Fibroblast of the aortic adventitia (primary cell): ENCODE measurements around the gene GSG1L. TPM values are rescaled to one million over a fixed set of nuclear protein-coding genes. Genes with fewer than 3 reads are reported as not detected.

Experiments
- DNase-seq: peaks from one replicate; pipeline ENCODE4 v3.0.0-alpha.2; 2010; ENCODE audit warnings: low read depth
- H3K4me3 ChIP-seq: 2 replicates; pipeline ENCODE4 v1.5.1; 2011; ENCODE audit warnings: low read depth, mild to moderate bottlenecking, control low read depth, low read length, moderate library complexity
- total RNA-seq: library from RNA; depleted of rRNA; stranded (reverse); fragments of >200 nt; gene quantifications from 2 replicates; pipeline ENCODE4 v1.2.3, GENCODE V29; 2012; ENCODE audit warnings: low replicate concordance
- TF ChIP-seq, protein P1 (sequence below): IDR thresholded peaks from 2 replicates; pipeline ENCODE4 v1.5.1; 2011; ENCODE audit warnings: mild to moderate bottlenecking, low read length, control low read depth, inconsistent platforms; ENCODE audit not compliant: insufficient read depth

The GSG1L gene
- total RNA-seq, 1 donor: not detected

DNA sequence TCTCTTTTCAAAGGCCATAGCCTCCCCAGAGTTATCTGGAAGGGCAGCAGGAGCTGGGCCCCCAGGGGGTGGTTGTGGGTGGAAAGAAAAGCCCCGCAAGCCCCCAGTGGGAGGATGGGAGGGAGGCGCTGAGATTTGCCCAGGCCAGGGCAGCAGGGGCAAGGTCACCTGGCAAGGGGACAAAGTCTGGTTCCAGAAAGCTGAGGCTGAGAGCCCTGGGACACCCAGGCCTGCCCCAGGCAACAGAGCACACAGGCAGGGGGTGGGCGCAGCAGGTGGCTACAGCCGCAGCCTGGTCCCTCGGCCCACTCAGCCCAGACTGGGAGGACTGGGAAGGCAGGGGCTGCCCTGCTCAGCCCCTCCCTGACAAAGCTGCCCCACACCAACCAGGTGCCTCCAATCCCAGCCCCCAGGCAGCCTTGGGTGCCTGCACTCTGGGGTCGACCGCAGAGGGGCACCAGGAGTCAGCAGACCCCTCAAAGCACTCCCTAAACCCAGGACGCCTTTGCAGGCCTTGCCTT is 23.7 kb upstream of the GSG1L start:
- H3K4me3 ChIP-seq: no peak overlapping the region
- no peak for DNase-seq
- TF ChIP-seq, protein P1, sequence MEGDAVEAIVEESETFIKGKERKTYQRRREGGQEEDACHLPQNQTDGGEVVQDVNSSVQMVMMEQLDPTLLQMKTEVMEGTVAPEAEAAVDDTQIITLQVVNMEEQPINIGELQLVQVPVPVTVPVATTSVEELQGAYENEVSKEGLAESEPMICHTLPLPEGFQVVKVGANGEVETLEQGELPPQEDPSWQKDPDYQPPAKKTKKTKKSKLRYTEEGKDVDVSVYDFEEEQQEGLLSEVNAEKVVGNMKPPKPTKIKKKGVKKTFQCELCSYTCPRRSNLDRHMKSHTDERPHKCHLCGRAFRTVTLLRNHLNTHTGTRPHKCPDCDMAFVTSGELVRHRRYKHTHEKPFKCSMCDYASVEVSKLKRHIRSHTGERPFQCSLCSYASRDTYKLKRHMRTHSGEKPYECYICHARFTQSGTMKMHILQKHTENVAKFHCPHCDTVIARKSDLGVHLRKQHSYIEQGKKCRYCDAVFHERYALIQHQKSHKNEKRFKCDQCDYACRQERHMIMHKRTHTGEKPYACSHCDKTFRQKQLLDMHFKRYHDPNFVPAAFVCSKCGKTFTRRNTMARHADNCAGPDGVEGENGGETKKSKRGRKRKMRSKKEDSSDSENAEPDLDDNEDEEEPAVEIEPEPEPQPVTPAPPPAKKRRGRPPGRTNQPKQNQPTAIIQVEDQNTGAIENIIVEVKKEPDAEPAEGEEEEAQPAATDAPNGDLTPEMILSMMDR: no peak

- H3K4me3 ChIP-seq: no peak overlapping the region
- TF ChIP-seq, protein P1: no peak
- DNase-seq: no peak
These were observed 22.9 kb upstream of the GSG1L start for GRCh38 chr16:28086186-28087139.

- DNase-seq: no peak
- no peak overlapping the region for H3K4me3 ChIP-seq
- TF ChIP-seq, protein P1: no peak
These were observed 22.1 kb upstream of the GSG1L start for GRCh38 chr16:28085389-28086171.

GRCh38 chr16:28084209-28084608 is 20.7 kb upstream of the GSG1L start:
- TF ChIP-seq, protein P1: no peak
- no peak overlapping the region for H3K4me3 ChIP-seq
- no peak for DNase-seq

DNA sequence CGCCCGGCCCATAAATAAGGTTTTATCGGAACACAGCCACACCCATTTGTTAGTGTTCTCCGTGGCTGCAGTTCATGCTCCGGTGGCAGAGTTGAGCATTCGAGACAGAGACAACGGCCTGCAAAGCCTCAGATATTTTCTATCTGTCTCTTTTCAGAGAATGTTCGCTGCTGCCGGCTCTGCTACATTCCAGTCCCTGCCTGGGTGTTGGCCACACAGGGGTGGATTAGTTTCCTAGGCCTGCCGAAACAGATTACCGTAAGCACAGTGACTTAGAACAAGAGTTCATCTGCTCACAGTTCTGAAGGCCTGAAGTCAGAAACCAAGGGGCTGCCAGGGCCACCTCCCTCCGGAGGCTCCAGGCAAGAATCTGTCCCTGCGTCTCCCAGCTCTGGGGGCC is 19.1 kb upstream of the GSG1L start:
- DNase-seq: peak; percentile 49
- H3K4me3 ChIP-seq: no peak overlapping the region

DNA sequence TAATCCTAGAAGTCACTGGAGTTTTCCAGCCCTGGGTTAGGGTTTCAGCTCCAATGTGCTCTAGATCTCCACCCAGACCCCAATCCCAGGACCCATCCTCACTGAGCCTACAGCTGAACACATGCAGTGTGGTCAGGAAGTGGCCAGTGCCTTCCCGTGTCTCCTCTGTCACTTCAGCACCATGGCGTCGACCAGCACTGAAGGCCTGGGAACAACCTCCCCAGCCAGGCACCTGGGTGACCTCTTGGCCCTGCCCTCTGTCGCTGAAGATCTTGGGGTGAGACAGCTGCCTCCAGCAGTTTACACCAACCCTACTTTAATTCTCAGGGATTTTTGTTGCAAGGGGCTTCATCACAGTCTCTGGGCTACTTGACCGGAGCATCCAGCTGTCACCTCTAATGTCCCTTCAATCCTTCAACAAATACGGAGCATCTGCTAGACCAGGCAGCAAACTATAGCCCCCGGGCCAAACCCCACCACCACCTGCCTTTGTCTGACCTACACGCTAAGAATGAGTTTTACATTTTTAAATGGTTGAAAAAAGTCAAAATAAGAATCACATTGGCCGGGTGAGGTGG is 18.0 kb upstream of the GSG1L start:
- TF ChIP-seq, protein P1: no peak
- no peak overlapping the region for H3K4me3 ChIP-seq
- no peak for DNase-seq

More for the DNA sequence above, 19.1 kb upstream of the GSG1L start:
- TF ChIP-seq, protein P1: no peak
